ENCODE measurements around the gene HMG20B. TPM values are rescaled to one million over a fixed set of nuclear protein-coding genes. Genes with fewer than 3 reads are reported as not detected.

The HMG20B gene
- total RNA-seq, 1 experiment from 2014 or later: 186 TPM

- Histone ChIP-seq H3K9me3 (ENCODE audit: control insufficient read depth in 1 of 2, insufficient read depth in 1 of 2, low read depth in 1 of 2, low read length in 2 of 2) (no peaks in the 10 kb centered on the region), H3K36me3 (ENCODE audit: control insufficient read depth in 1 of 2, insufficient read depth in 2 of 2, low read length in 2 of 2) (peaks cover 13 to 15% of the 10 kb centered on the region in 2 experiments; a peak in 3 of 4 replicates), H3K4me3 (replicated peaks in 1 of 2; ENCODE audit: low read depth in 1 of 2, low read length in 2 of 2) (no peak overlapping the region), H3K27me3 (ENCODE audit: insufficient read depth, low read length) (no peaks in the 10 kb centered on the region), H3K9me2 (ENCODE audit: insufficient read depth) (no peaks in the 10 kb centered on the region), H4K20me1 (ENCODE audit: insufficient read depth) (no peaks in the 10 kb centered on the region), H3K27ac (ENCODE audit: low read depth, low read length) (no peak overlapping the region), H3K9ac (ENCODE audit: low read length) (no peak overlapping the region), H2AFZ (ENCODE audit: low read depth, low read length, poor library complexity, severe bottlenecking) (no peak overlapping the region), H3K79me2 (ENCODE audit: insufficient read depth, low read length) (peaks cover 29% of the 10 kb centered on the region), H3K4me2 (ENCODE audit: low read length) (no peak overlapping the region), H3K4me1 (ENCODE audit: control insufficient read depth in 1 of 2, insufficient read depth in 2 of 2, low read length in 2 of 2) (peaks cover 0 to 13% of the 10 kb centered on the region in 2 experiments; a peak in 1 of 4 replicates)
- ChIA-PET RAD21 (ENCODE audit: low non-redundant PET in 1 of 2, low total read pairs in 2 of 2, uncharacterized antibody in 2 of 2, unreplicated experiment in 2 of 2) (no interaction called here), CTCF (no interaction called here), POLR2A (no interaction called here)
- TF ChIP-seq JUND (IDR thresholded peaks at IDR 0.05): no peak
- TF ChIP-seq CTCF (IDR thresholded peaks at IDR 0.05 in 2 of 3, conservative IDR thresholded peaks at IDR 0.05 in 1 of 3; ENCODE audit: borderline replicate concordance in 1 of 3, insufficient read depth in 1 of 3, low read depth in 2 of 3, low read length in 2 of 3): no peak
- no peak for TF ChIP-seq SP1 (IDR thresholded peaks at IDR 0.05; ENCODE audit: low read depth)
- no peak for TF ChIP-seq REST (IDR thresholded peaks at IDR 0.05; ENCODE audit: low read depth)
- no peak for TF ChIP-seq ELF1 (IDR thresholded peaks at IDR 0.05; ENCODE audit: borderline replicate concordance, low read depth)
- TF ChIP-seq POLR2AphosphoS5 (IDR thresholded peaks at IDR 0.05; ENCODE audit: low read depth, low read length): no peak
- no peak for TF ChIP-seq YY1 (IDR thresholded peaks at IDR 0.05; ENCODE audit: extremely low read depth, insufficient replicate concordance, low read depth, low read length)
- no peak for TF ChIP-seq CEBPB (IDR thresholded peaks at IDR 0.05; ENCODE audit: low read depth)
- TF ChIP-seq MAX (IDR thresholded peaks at IDR 0.05): no peak
- no peak for TF ChIP-seq TCF7L2 (IDR thresholded peaks at IDR 0.05; ENCODE audit: borderline replicate concordance, extremely low read depth, insufficient read depth, insufficient read length)
- TF ChIP-seq FOSL1 (IDR thresholded peaks at IDR 0.05; ENCODE audit: low read depth): no peak
- TF ChIP-seq SRF (IDR thresholded peaks at IDR 0.05; ENCODE audit: low read depth): no peak
- TF ChIP-seq POLR2A (IDR thresholded peaks at IDR 0.05; ENCODE audit: borderline replicate concordance, extremely low read depth, insufficient read depth, insufficient read length): no peak
- no peak for TF ChIP-seq EZH2 (IDR thresholded peaks at IDR 0.05)
- TF ChIP-seq CBX3 (IDR thresholded peaks at IDR 0.05; ENCODE audit: low read depth): no peak
- no peak for TF ChIP-seq ZNF274 (IDR thresholded peaks at IDR 0.05; ENCODE audit: low read depth, low read length)
- no peak for TF ChIP-seq RAD21 (IDR thresholded peaks at IDR 0.05; ENCODE audit: low read depth)
- no peak for ATAC-seq
- intact Hi-C loops (cut with micrococcal nuclease): no loop called here
- no TSS peak for BruUV-seq (replicated peaks)
- no peak for DNase-seq (ENCODE audit: low read depth, low spot score)
These were observed 48.5 kb upstream of the HMG20B start for GRCh38 chr19:3524078-3524842.

Data from HCT116 (cell line).